H9 (cell line): ENCODE results near the gene PRMT7. TPM values are rescaled to one million over a fixed set of nuclear protein-coding genes. Genes with fewer than 3 reads are reported as not detected.

Experiments
- DNase-seq: peaks from one replicate; pipeline ENCODE4 v3.0.0-alpha.2; 2017
- H2AFZ ChIP-seq: one replicate; pipeline ENCODE4 v1.6.1; 2013; ENCODE audit warnings: mild to moderate bottlenecking, low read length, control low read depth, moderate library complexity
- H2AK5ac ChIP-seq: 2 replicates; pipeline ENCODE4 v1.6.1; 2013; ENCODE audit warnings: low read length, control low read depth, mixed read lengths; ENCODE audit not compliant: insufficient read length
- H2BK120ac ChIP-seq: one replicate; pipeline ENCODE4 v1.6.1; 2013; ENCODE audit warnings: low read depth, mild to moderate bottlenecking, low read length, control low read depth, inconsistent platforms; ENCODE audit not compliant: poor library complexity, severe bottlenecking
- H2BK12ac ChIP-seq: 2 replicates; pipeline ENCODE4 v1.6.1; 2013; ENCODE audit warnings: low read length, control low read depth, mixed read lengths, low read depth; ENCODE audit not compliant: insufficient read length
- H2BK15ac ChIP-seq: 2 replicates; pipeline ENCODE4 v1.6.1; 2013; ENCODE audit warnings: low read depth, low read length, control low read depth
- H2BK20ac ChIP-seq: one replicate; pipeline ENCODE4 v1.6.1; 2013; ENCODE audit warnings: low read depth, mild to moderate bottlenecking, low read length, control low read depth, inconsistent platforms; ENCODE audit not compliant: poor library complexity, severe bottlenecking
- H2BK5ac ChIP-seq: 2 replicates; pipeline ENCODE4 v1.6.1; 2013; ENCODE audit warnings: low read length, control low read depth, mixed read lengths; ENCODE audit not compliant: insufficient read length
- H3K14ac ChIP-seq: 2 replicates; pipeline ENCODE4 v1.6.1; 2013; ENCODE audit warnings: low read length, control low read depth; ENCODE audit not compliant: insufficient read depth
- H3K18ac ChIP-seq: 2 replicates; pipeline ENCODE4 v1.6.1; 2013; ENCODE audit warnings: low read depth, mild to moderate bottlenecking, mixed read lengths, low read length, control low read depth; ENCODE audit not compliant: insufficient read length
- H3K23ac ChIP-seq: 2 replicates; pipeline ENCODE4 v1.6.1; 2013; ENCODE audit warnings: low read length, control low read depth, mixed read lengths, low read depth; ENCODE audit not compliant: insufficient read length
- H3K23me2 ChIP-seq: 2 replicates; pipeline ENCODE4 v1.6.1; 2013; ENCODE audit warnings: low read depth, mild to moderate bottlenecking, mixed read lengths, low read length, control low read depth; ENCODE audit not compliant: insufficient read length, poor library complexity, severe bottlenecking
- H3K27ac ChIP-seq: 2 replicates; pipeline ENCODE4 v1.5.1; 2013; ENCODE audit warnings: low read length, control low read depth, mixed read lengths, low read depth; ENCODE audit not compliant: insufficient read length
- H3K27me3 ChIP-seq: 2 replicates; pipeline ENCODE4 v1.6.1; 2013; ENCODE audit warnings: low read length, control low read depth, inconsistent platforms; ENCODE audit not compliant: insufficient read depth
- H3K4ac ChIP-seq: 2 replicates; pipeline ENCODE4 v1.6.1; 2013; ENCODE audit warnings: low read depth, mild to moderate bottlenecking, control low read depth, inconsistent platforms, low read length, moderate library complexity
- H3K4me1 ChIP-seq: 2 replicates; pipeline ENCODE4 v1.6.1; 2013; ENCODE audit warnings: low read length, control low read depth, inconsistent platforms; ENCODE audit not compliant: insufficient read depth
- H3K4me2 ChIP-seq: 2 replicates; pipeline ENCODE4 v1.6.1; 2013; ENCODE audit warnings: low read length, control low read depth, mixed read lengths; ENCODE audit not compliant: insufficient read length, insufficient read depth
- H3K56ac ChIP-seq: 2 replicates; pipeline ENCODE4 v1.6.1; 2013; ENCODE audit warnings: low read depth, mild to moderate bottlenecking, mixed read lengths, low read length, control low read depth; ENCODE audit not compliant: insufficient read length
- H3K79me1 ChIP-seq: 2 replicates; pipeline ENCODE4 v1.6.1; 2013; ENCODE audit warnings: low read depth, mild to moderate bottlenecking, moderate library complexity, low read length, control low read depth, inconsistent platforms; ENCODE audit not compliant: insufficient read depth, poor library complexity, severe bottlenecking
- H3K79me2 ChIP-seq: 2 replicates; pipeline ENCODE4 v1.6.1; 2013; ENCODE audit warnings: low read length, control low read depth, inconsistent platforms; ENCODE audit not compliant: insufficient read depth
- H3K9ac ChIP-seq: 2 replicates; pipeline ENCODE4 v1.6.1; 2013; ENCODE audit warnings: low read length, control low read depth, mixed read lengths; ENCODE audit not compliant: insufficient read length; ENCODE audit errors: extremely low read depth
- H3K9me3 ChIP-seq: one replicate; pipeline ENCODE4 v1.6.1; 2013; ENCODE audit warnings: low read depth, low read length, inconsistent platforms; ENCODE audit not compliant: control insufficient read depth
- H3T11ph ChIP-seq: one replicate; pipeline ENCODE4 v1.6.1; 2013; ENCODE audit warnings: mild to moderate bottlenecking, low read length, control low read depth, inconsistent platforms
- H4K20me1 ChIP-seq: one replicate; pipeline ENCODE4 v1.6.1; 2013; ENCODE audit not compliant: control insufficient read depth, insufficient read length, insufficient read depth
- H4K5ac ChIP-seq: 2 replicates; pipeline ENCODE4 v1.6.1; 2013; ENCODE audit warnings: low read depth, mild to moderate bottlenecking, mixed read lengths, low read length, control low read depth; ENCODE audit not compliant: insufficient read length
- H4K8ac ChIP-seq: replicated peaks from 2 replicates; pipeline ENCODE4 v1.6.1; 2013; ENCODE audit warnings: low read length, control low read depth, mixed read lengths, low read depth; ENCODE audit not compliant: insufficient read length
- H4K91ac ChIP-seq: 2 replicates; pipeline ENCODE4 v1.6.1; 2013; ENCODE audit warnings: low read depth, mild to moderate bottlenecking, moderate library complexity, mixed read lengths, low read length, control low read depth; ENCODE audit not compliant: insufficient read length
- H3K27ac Mint-ChIP-seq, 3 experiments: 2 replicates in 2 of 3; 3 replicates in 1 of 3; pipeline ENCODE4 v1.8.0; 2020 to 2021; ENCODE audit warnings: mixed read lengths in 3 of 3, mild to moderate bottlenecking in 1 of 3, moderate library complexity in 1 of 3
- H3K27me3 Mint-ChIP-seq: 2 replicates; pipeline ENCODE4 v1.8.0; 2021; ENCODE audit warnings: low read depth, mild to moderate bottlenecking, moderate library complexity, mixed read lengths
- H3K36me3 Mint-ChIP-seq, 3 experiments: 2 replicates in 2 of 3; 3 replicates in 1 of 3; pipeline ENCODE4 v1.8.0; 2020 to 2021; ENCODE audit warnings: low read depth in 3 of 3, mixed read lengths in 3 of 3; ENCODE audit not compliant: insufficient read depth in 1 of 3
- H3K4me1 Mint-ChIP-seq, 2 experiments: 2 replicates each; pipeline ENCODE4 v1.8.0; 2020; ENCODE audit warnings: mixed read lengths in 2 of 2
- H3K4me3 Mint-ChIP-seq, 2 experiments: 2 replicates in 1 of 2; 3 replicates in 1 of 2; pipeline ENCODE4 v1.8.0; 2020 to 2021; ENCODE audit warnings: mild to moderate bottlenecking in 2 of 2, mixed read lengths in 2 of 2, moderate library complexity in 1 of 2
- H3K9me3 Mint-ChIP-seq, 2 experiments: 2 replicates in 1 of 2; 3 replicates in 1 of 2; pipeline ENCODE4 v1.8.0; 2020; ENCODE audit warnings: mild to moderate bottlenecking in 2 of 2, mixed read lengths in 2 of 2, moderate library complexity in 1 of 2
- WGBS: extraction: QIAGEN DNeasy Blood & Tissue Kit; methylation state at CpG from one replicate; pipeline ENCODE4 v1.1.7; 2013; ENCODE audit warnings: missing lambda C conversion rate, low lambda C conversion rate, mixed read lengths; ENCODE audit not compliant: insufficient read length; ENCODE audit errors: extremely low coverage; 5-methylcytosine and 5-hydroxymethylcytosine counted together
- total RNA-seq: library from RNA; stranded (reverse); gene quantifications from 2 replicates; pipeline ENCODE4 v1.2.1, GENCODE V29; 2021
- TF ChIP-seq, protein P1 (sequence below): fragments of 200-600 bp; sonication (generic); conservative IDR thresholded peaks from 3 replicates; pipeline ENCODE4 v1.8.0; 2021; ENCODE audit warnings: antibody characterized with exemption, mild to moderate bottlenecking

The PRMT7 gene
- total RNA-seq, 1 experiment from 2014 or later, result 56.6 TPM

DNA sequence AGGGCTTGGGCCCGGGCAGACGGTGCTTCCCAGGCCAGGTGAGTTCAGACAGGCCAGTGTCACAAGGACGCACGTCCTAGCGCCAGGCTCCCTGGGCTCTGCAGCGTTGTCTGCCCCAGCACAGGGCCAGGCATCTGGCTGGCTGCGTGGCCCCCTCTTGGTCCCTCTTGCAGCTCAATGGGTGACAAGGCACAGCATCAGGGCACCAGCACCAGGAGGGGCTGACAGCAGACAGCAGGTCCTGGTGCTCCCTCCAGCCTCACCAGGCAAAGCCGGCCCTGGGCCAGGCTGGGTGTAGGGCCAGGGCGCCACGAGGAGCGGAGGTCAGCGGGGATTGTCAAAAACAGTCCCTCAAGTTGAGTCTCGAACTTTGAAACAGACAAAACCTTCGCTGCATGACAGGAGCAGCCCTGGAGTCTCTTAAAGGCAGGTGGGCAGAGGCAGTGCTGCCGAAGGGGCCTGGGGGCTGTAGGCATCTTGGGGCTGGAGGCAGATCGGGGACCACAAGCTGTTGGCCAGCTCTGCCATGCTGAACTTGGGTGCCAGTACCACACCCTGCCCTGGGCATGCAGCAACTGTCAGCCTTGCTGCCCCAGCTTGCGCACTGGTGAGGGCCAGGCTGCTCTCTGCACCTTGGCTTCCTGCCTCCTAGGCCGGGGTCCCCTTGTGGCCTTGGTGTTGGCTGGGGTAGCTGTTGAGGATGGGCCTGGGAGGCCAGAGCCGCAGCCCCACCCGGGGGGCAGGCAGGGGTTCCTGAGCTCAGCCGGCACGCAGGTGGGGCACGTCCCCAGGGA is 48.8 kb downstream of the PRMT7 start:
- Mint-ChIP-seq H3K9me3 (no peaks in the 10 kb centered on the region), H3K4me1 (peaks cover 10 to 16% of the 10 kb centered on the region in 2 experiments), H3K27ac (no peak overlapping the region), H3K36me3 (peaks cover 4 to 27% (median 22%) of the 10 kb centered on the region in 3 experiments; a peak in 6 of 7 replicates), H3K27me3 (no peaks in the 10 kb centered on the region; the same call in 1 of the 2 replicates), H3K4me3 (no peak overlapping the region)
- Histone ChIP-seq H3K79me2 (no peaks in the 10 kb centered on the region), H2BK12ac (no peak overlapping the region), H3K27ac (no peak overlapping the region), H2AK5ac (no peak overlapping the region), H3T11ph (no peak overlapping the region), H3K9me3 (no peaks in the 10 kb centered on the region), H3K4ac (no peak overlapping the region), H4K91ac (no peak overlapping the region), H4K5ac (no peak overlapping the region), H2BK15ac (no peak overlapping the region), H3K18ac (no peak overlapping the region), H3K23me2 (no peaks in the 10 kb centered on the region), H2AFZ (no peak overlapping the region), H2BK5ac (no peak overlapping the region), H3K14ac (no peak overlapping the region), H3K56ac (no peak overlapping the region), H3K9ac (no peak overlapping the region), H3K23ac (no peak overlapping the region), H4K20me1 (no peaks in the 10 kb centered on the region), H4K8ac (no peak overlapping the region), H3K79me1 (no peaks in the 10 kb centered on the region), H3K4me1 (no peaks in the 10 kb centered on the region), H2BK120ac (no peak overlapping the region), H3K27me3 (no peaks in the 10 kb centered on the region), H3K4me2 (no peak overlapping the region), H2BK20ac (no peak overlapping the region)
- TF ChIP-seq, protein P1, sequence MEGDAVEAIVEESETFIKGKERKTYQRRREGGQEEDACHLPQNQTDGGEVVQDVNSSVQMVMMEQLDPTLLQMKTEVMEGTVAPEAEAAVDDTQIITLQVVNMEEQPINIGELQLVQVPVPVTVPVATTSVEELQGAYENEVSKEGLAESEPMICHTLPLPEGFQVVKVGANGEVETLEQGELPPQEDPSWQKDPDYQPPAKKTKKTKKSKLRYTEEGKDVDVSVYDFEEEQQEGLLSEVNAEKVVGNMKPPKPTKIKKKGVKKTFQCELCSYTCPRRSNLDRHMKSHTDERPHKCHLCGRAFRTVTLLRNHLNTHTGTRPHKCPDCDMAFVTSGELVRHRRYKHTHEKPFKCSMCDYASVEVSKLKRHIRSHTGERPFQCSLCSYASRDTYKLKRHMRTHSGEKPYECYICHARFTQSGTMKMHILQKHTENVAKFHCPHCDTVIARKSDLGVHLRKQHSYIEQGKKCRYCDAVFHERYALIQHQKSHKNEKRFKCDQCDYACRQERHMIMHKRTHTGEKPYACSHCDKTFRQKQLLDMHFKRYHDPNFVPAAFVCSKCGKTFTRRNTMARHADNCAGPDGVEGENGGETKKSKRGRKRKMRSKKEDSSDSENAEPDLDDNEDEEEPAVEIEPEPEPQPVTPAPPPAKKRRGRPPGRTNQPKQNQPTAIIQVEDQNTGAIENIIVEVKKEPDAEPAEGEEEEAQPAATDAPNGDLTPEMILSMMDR, result no peak
- no CpG with 5 or more reads among the region's 23 CpGs for WGBS
- DNase-seq, result no peak
